Activated naive CD4-positive, alpha-beta T cell treated with anti-CD3 and anti-CD28 coated beads, Interleukin-2, amount 50 U/mL, for 72 hours (primary cell): ENCODE measurements around the gene ANKS6. TPM values are rescaled to one million over a fixed set of nuclear protein-coding genes. Genes with fewer than 3 reads are reported as not detected.

Experiments
- ATAC-seq, 2 donors: fragments of 150-1000 bp; cut with Tn5 transposase; 2 replicates each; pipeline ENCODE4 v1.10.0; 2021; ENCODE audit warnings: mild to moderate bottlenecking in 2 of 2, moderate library complexity in 2 of 2
- DNase-seq, 2 donors: peaks; one replicate each; pipeline ENCODE4 v3.0.0; 2021 to 2022; ENCODE audit warnings: low spot score in 2 of 2
- H3K27ac Mint-ChIP-seq, 2 donors: one replicate each; pipeline ENCODE4 v1.8.0; 2022; ENCODE audit warnings: mild to moderate bottlenecking in 2 of 2, mixed read lengths in 2 of 2
- H3K36me3 Mint-ChIP-seq, 2 donors: one replicate each; pipeline ENCODE4 v1.8.0; 2022; ENCODE audit warnings: mixed read lengths in 2 of 2
- H3K9me3 Mint-ChIP-seq, 2 donors: one replicate each; pipeline ENCODE4 v1.8.0; 2022; ENCODE audit warnings: mixed read lengths in 2 of 2
- total RNA-seq, 2 donors: library from RNA; stranded (reverse); gene quantifications; one replicate each; pipeline ENCODE4 v1.2.3, GENCODE V29; 2022

The ANKS6 gene
- total RNA-seq, 2 donors from 2014 or later = 9.8 to 18.6 TPM

DNA sequence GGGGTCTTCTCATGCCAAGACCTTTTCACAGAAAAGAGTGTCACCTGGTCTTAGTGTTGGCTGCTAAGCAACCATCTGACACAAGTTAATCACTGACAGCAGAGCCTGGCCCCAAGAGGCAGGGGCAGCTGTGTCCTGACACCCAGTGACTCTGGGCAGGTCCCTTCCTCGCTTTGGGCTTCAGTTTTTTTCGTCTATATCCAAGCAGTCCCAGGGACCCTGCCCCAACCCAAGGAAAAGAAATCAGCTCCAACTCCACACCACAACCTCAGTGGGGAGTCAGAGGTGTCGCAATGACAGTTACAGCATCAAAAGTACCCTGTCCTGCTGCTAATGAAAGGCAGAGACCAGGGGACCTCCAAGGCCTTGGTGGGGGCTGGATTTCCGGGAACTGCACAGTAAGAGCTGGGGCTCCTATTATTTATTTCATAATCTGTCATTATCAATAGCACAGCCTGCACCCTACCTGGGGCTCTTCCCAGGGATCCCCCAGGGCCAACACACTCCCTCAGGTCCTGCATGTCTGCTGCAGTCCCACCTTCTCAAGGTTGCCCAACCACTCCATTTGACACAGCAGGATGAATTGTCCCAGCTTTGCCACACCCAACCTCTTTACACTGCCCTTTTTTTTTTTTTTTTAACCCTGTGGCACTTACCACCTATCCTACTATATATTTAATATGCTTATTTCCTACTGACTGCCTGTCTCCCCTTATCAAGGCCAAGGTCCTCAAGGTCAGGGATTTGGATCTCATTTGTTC lies 9.4 kb downstream of the ANKS6 start:
- H3K9me3 Mint-ChIP-seq = no peaks in the 10 kb centered on the region
- peak overlapping the region in 1 of 2 donors; percentile 88 for H3K27ac Mint-ChIP-seq
- DNase-seq (peak in 1 of 2 donors; percentile 16), ATAC-seq (no peak)
- no peaks in the 10 kb centered on the region for H3K36me3 Mint-ChIP-seq

- Mint-ChIP-seq H3K27ac (no peak overlapping the region), H3K9me3 (no peaks in the 10 kb centered on the region), H3K36me3 (no peaks in the 10 kb centered on the region)
- DNase-seq = peak in 1 of 2 donors; percentile 47
- no peak for ATAC-seq
Measured at GRCh38 chr9:98784831-98785806, 11.2 kb downstream of the ANKS6 start.

DNA sequence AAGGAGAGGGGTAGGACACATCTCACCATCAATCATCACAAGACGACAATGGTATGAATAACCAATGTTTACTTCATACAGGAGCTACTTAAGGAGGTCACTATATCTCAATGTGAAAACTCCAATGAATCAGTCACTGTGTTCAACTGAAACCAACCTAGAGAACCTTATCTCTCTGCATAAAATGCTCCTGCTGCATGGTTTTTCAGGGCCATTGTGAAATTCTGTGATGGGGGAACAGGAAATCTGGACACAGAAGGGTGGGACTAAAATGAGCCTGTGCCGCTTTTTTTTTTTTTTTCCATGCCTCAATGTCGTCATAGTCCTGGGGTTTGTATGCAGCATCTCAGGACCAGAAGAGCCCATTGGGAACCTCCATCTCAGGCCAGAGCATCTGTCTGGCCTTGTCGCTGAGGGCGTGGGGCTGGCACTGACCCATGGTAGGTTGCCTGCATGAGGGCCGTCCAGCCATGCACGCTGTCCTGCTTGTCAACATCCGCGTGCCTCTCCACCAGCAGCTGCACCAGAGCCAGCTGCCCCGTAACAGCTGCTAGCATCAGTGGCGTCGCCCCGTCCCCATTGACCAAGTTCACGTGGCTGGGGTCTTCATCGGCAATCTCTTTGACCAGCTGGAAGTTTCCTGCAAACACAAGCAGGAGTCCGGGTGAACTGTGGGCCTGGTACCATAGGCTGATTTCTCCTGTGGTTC lies 12.7 kb downstream of the ANKS6 start:
- no peaks in the 10 kb centered on the region for H3K36me3 Mint-ChIP-seq
- no peaks in the 10 kb centered on the region for H3K9me3 Mint-ChIP-seq
- no peak overlapping the region for H3K27ac Mint-ChIP-seq
- no peak for ATAC-seq
- peak in 1 of 2 donors; percentile 6 for DNase-seq

DNA sequence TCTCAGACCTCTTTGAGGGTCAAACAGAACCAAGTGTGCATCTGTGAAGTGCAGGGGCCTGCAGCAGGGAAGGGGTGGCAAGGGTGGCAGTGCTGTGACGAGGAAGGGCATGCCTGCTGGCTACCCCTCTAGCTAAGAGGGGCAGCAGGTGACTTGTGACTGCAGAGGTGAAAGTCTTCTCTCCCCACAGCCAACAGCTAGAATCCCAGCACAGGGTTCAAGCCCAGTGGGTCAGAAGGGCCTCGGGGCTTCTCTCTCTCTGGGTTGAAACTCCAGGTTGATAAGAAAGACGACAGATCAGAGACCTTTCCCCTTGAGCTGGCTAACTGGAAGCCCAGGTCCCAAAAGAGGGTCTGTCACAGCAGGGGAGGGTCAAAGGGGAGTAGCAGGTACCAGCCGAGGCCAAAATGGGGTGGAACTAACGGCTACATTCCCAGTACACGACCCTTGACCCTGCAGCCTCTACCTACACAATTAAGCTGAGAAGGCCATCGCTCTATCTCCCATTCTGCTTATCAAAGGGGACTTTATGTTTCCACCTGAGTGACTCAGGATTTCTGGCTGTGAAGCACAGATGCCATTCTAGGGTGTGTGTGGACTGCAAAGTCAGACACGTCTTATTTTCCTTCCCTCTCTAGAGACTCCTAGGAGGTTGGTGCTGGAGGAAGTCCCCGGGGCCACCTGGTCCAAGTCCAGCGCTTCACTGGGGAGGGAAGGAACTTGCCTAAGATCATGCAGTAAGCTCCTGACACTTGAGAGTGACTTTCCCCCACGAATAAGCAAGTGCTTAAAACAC lies 14.6 kb downstream of the ANKS6 start:
- DNase-seq (no peak), ATAC-seq (no peak)
- no peaks in the 10 kb centered on the region for H3K9me3 Mint-ChIP-seq
- no peak overlapping the region for H3K27ac Mint-ChIP-seq
- H3K36me3 Mint-ChIP-seq = no peaks in the 10 kb centered on the region

DNA sequence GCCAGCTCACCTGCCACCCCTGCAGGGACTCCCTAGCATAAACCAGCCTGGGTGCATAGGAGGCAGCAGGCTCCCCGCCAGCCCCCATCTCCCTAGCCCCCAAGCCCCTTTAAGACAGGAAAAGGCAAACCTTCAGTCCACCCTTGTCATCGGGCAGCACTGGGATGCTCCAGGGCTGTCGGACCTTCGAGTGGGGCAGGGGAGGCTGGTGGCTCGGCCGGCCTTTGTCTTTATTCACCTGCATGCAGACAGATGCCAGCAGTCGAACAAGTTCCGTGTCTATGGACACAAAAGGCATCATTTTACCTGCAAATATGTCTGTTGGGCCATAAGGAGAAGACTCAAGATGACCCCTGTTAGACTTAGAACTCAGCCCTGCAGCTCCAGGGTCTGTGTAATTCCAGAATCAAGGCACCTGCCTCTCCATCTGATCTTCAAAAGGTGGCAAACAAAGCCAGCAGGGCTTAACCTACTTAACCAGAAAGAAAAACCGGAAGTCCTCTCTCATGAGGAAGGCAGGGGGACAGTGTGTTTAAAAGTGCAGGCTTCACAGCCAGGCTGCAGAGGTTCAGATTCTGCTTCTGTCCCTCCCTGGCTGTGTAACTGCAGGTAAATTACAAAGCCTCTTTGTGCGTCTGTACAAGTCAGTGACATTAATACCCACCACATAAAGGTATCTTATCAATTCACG lies 16.2 kb downstream of the ANKS6 start:
- no peak overlapping the region for H3K27ac Mint-ChIP-seq
- ATAC-seq = no peak
- DNase-seq = no peak
- no peaks in the 10 kb centered on the region for H3K36me3 Mint-ChIP-seq
- no peaks in the 10 kb centered on the region for H3K9me3 Mint-ChIP-seq

GRCh38 chr9:98778711-98779530 lies 17.4 kb downstream of the ANKS6 start:
- no peak for ATAC-seq

GRCh38 chr9:98778251-98778650 lies 18.1 kb downstream of the ANKS6 start:
- ATAC-seq (no peak), DNase-seq (no peak)
- Mint-ChIP-seq H3K9me3 (no peaks in the 10 kb centered on the region), H3K36me3 (peaks cover 0 to 4% of the 10 kb centered on the region in 2 donors), H3K27ac (no peak overlapping the region)

More at GRCh38 chr9:98778711-98779530, 17.4 kb downstream of the ANKS6 start:
- Mint-ChIP-seq H3K9me3 (no peaks in the 10 kb centered on the region), H3K27ac (peak overlapping the region in 1 of 2 donors; percentile 19), H3K36me3 (no peaks in the 10 kb centered on the region)
- no peak for DNase-seq

DNA sequence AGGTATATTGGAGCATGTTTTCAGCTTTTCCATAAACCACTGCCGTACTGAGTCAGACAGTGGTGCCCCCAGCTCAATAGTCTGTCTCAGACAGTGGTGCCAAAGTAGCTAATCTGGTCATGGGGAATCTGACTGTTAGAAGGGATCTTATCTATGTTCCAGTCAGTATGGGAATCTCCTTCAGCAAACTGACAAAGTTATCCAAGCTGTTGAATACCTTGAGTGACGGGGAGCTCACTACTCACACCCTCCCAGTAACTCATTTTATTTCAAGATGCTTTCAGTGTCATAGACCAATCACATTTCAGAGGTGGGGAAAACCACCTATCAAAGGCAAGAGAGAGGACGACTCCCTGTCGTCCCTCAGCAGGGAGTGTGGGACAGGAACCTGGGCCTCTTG lies 18.7 kb downstream of the ANKS6 start:
- H3K36me3 Mint-ChIP-seq = peaks cover 0 to 10% of the 10 kb centered on the region in 2 donors
- DNase-seq (no peak), ATAC-seq (no peak)
- no peaks in the 10 kb centered on the region for H3K9me3 Mint-ChIP-seq
- no peak overlapping the region for H3K27ac Mint-ChIP-seq

DNA sequence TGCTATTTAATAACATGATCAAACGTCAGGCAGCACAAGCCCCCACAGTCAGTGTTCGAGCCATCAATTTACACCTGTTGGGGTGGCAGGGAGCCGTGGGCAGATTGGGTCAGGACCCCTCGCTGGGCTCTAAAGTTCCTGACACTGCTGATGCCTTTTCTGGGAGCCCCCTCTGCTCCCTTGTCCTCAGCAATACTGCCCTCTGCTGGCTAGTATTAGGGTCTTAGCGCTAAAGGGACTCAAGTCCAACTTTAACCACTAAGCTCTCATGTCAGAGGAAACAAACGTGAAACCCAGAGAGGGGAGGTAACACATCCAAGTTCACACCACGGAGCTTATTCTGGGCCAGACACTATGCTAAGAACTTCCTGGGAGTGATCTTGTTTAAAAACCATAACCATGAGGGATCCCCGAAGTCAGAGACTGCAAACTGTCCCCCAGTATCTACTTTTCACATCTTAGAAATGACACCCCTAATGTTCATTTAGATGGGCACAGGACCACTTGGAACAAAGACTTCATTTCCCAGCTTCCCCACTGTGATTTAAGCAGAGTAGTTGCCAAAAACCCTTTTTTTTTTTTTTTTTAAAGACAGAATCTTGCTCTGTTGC lies 20.4 kb downstream of the ANKS6 start:
- ATAC-seq (peak in 1 of 2 donors; percentile 46), DNase-seq (peak in 1 of 2 donors; percentile 44)
- Mint-ChIP-seq H3K9me3 (no peaks in the 10 kb centered on the region), H3K36me3 (peaks cover 0 to 22% of the 10 kb centered on the region in 2 donors), H3K27ac (no peak overlapping the region)

DNA sequence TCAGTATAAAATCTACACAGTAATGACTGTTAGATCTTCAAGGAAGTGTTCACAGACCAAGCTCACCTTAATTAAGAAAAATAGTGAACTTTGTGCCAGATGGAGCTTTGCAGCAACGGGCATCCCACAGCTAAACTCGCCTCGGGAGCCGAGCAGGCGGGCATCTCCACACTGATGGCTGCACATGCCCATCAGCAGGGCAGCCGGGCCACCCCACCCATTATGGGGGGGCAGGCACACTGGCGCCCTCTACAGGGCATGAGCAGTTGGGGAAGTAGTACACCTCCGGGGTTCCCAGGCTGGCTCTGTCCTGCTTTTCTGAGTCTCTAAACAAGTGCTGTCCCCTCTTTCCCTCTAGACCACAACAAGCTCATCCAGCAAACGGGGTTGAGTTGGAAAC lies 21.6 kb downstream of the ANKS6 start:
- H3K9me3 Mint-ChIP-seq = no peaks in the 10 kb centered on the region
- H3K36me3 Mint-ChIP-seq = peaks cover 0 to 22% of the 10 kb centered on the region in 2 donors
- H3K27ac Mint-ChIP-seq = no peak overlapping the region
- peak in 1 of 2 donors; percentile 44 for DNase-seq
- ATAC-seq = peak in 1 of 2 donors; percentile 46

- no peak for DNase-seq
- Mint-ChIP-seq H3K36me3 (peaks cover 0 to 22% of the 10 kb centered on the region in 2 donors), H3K27ac (no peak overlapping the region), H3K9me3 (no peaks in the 10 kb centered on the region)
- no peak for ATAC-seq
Measured at GRCh38 chr9:98773721-98774120, 22.6 kb downstream of the ANKS6 start.

DNA sequence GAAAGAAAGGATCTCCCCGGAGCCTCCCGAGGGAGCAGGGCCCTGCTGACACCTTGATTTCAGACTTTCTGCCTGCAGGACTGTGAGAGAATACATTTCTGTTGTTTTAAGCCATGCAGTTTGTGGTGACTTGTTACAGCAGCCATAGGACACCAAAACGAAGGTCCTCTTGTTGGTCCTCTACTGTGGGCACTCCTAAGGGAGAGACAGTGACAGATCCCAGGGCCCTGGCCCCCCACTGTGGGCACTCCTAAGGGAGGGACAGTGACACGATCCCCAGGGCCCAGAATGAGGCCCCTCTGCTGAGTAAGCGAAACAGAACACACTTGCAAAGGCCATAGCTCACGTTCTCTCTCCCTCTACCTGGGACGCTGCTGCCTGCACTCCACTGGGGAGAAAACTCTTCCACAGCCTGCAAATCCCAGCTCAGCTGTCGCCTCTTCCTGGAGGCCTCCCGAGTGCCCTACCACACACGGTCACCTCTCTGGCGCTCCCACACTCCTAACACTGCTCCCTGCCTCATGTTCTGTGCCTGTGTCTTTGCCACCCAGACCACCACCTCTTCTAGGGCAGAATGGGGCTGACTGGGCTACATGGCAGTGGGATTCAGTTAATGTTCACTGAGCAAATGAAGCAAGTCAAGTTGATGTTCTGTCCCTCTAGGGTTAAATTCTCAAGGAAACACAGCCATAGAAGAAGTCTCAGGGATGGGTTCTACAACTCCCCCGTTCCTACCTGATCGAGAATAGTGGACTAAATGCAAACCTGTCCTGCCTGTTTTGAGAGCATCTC lies 23.8 kb downstream of the ANKS6 start:
- ATAC-seq = no peak

DNA sequence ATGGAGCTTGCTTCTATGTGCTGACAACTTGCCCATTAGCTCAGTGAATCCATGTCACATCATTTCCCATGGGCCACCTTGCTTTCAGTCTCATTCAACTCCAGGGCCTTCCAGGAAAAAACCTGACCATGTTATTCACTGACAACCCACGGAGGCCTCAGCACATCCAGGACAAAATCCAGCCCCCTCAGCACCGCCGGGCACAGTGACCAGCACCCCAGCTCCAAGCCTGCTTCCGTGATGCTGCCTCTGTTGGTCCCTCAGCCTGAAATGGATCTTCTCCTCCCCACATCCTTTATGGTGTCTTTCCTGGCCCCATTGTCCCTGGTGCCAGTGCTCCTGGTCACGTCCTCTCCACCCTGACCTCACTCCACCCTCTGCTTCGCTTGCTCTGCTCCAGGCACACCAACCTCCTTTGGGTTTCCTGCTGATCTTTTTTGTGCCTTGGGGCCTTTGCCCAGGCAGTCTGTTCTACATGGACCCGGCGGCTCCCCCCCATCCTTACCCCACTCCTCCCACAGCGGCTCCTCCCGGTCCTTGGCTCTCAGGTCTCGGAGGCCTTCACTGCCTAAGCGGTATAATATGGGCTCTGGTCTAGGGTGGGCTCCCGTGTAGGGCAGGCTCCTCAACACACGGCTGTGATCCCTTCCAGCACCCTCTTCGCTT lies 25.0 kb downstream of the ANKS6 start:
- peak overlapping the region in 1 of 2 donors; percentile 77 for H3K27ac Mint-ChIP-seq
- H3K9me3 Mint-ChIP-seq = no peaks in the 10 kb centered on the region
- peaks cover 6 to 37% of the 10 kb centered on the region in 2 donors for H3K36me3 Mint-ChIP-seq

More for the DNA sequence above, 23.8 kb downstream of the ANKS6 start:
- H3K36me3 Mint-ChIP-seq = peaks cover 0 to 28% of the 10 kb centered on the region in 2 donors
- H3K27ac Mint-ChIP-seq = no peak overlapping the region
- DNase-seq = no peak
- H3K9me3 Mint-ChIP-seq = no peaks in the 10 kb centered on the region

More for the DNA sequence above, 25.0 kb downstream of the ANKS6 start:
- DNase-seq (no peak), ATAC-seq (no peak)
